Measurements from ENCODE around the gene AP1G1. TPM values are rescaled to one million over a fixed set of nuclear protein-coding genes. Genes with fewer than 3 reads are reported as not detected.

AP1G1 gene
- total RNA-seq, 1 experiment from 2014 or later: 95.6 TPM

DNA sequence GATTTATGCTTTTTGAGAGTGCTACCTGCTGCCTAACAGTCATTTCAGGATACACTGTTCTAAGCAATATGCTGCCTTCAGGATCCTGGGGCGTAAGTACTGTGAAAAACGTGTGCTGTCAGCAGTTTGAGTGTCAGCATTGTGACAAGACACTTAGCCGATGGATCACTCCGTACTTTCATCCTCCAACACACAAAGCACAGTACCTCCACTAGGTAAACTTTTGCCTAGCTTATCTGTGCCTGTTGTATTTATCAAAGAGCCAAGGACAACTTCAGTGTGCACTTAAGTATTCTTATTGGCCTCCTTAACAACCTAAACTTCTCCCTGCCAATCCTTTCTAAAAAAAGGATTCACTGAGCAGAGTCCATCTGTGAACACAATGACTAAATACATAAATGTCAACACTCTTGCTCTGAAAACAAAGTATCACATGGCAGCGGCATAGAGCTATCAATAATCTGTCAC, 50.3 kb downstream of the AP1G1 start:
- Histone ChIP-seq H3K9me3 (ENCODE audit: low read depth, low read length, poor library complexity, severe bottlenecking) (no peaks in the 10 kb centered on the region), H3K27me3 (replicated peaks; ENCODE audit: insufficient read depth, low read depth, low read length, poor library complexity) (no peaks in the 10 kb centered on the region), H3K4me1 (ENCODE audit: insufficient read depth, low read length, poor library complexity, severe bottlenecking) (peaks cover 35% of the 10 kb centered on the region), H3K27ac (ENCODE audit: low read depth, low read length, poor library complexity, severe bottlenecking) (peak overlapping the region; percentile 26), H3K36me3 (ENCODE audit: insufficient read depth, low read length, poor library complexity, severe bottlenecking) (peaks cover 50% of the 10 kb centered on the region), H3K4me3 (ENCODE audit: low read depth, low read length, poor library complexity, severe bottlenecking) (no peak overlapping the region)
- BruUV-seq (replicated peaks): no TSS peak
- intact Hi-C loops (cut with micrococcal nuclease; ENCODE audit: unreplicated experiment): no loop called here
- CTCF ChIA-PET: no interaction called here
- no peak for TF ChIP-seq EZH2 (IDR thresholded peaks at IDR 0.05; ENCODE audit: borderline replicate concordance, low read depth, low read length, poor library complexity, severe bottlenecking)
- TF ChIP-seq, protein P1, sequence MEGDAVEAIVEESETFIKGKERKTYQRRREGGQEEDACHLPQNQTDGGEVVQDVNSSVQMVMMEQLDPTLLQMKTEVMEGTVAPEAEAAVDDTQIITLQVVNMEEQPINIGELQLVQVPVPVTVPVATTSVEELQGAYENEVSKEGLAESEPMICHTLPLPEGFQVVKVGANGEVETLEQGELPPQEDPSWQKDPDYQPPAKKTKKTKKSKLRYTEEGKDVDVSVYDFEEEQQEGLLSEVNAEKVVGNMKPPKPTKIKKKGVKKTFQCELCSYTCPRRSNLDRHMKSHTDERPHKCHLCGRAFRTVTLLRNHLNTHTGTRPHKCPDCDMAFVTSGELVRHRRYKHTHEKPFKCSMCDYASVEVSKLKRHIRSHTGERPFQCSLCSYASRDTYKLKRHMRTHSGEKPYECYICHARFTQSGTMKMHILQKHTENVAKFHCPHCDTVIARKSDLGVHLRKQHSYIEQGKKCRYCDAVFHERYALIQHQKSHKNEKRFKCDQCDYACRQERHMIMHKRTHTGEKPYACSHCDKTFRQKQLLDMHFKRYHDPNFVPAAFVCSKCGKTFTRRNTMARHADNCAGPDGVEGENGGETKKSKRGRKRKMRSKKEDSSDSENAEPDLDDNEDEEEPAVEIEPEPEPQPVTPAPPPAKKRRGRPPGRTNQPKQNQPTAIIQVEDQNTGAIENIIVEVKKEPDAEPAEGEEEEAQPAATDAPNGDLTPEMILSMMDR (conservative IDR thresholded peaks at IDR 0.05; ENCODE audit: low read depth, low read length): no peak
- DNase-seq (ENCODE audit: low spot score): no peak
- POLR2A ChIA-PET (ENCODE audit: low non-redundant PET): no interaction called here

DNA sequence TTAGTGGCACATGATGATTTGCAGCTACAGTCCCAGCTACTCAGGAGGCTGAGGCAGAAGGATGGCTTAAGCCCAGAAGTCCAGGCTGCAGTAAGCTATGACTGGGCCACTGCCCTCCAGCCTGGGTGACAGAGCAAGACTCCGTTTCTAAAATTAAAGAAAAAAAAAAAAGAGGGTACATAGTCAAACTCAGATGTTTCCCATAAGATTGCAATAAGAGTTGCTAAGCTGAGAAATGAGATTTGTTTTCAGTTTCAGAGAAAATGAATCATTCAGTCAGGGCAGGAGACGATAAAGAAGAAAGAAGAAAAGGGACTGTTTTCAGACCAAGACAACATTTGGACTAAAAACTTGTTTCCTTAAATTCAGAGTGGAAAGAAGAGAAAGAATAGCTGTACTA, 54.0 kb downstream of the AP1G1 start:
- POLR2A ChIA-PET (ENCODE audit: low non-redundant PET): no interaction called here
- no peak for TF ChIP-seq EZH2 (IDR thresholded peaks at IDR 0.05; ENCODE audit: borderline replicate concordance, low read depth, low read length, poor library complexity, severe bottlenecking)
- TF ChIP-seq, protein P1 (conservative IDR thresholded peaks at IDR 0.05; ENCODE audit: low read depth, low read length): no peak

DNA sequence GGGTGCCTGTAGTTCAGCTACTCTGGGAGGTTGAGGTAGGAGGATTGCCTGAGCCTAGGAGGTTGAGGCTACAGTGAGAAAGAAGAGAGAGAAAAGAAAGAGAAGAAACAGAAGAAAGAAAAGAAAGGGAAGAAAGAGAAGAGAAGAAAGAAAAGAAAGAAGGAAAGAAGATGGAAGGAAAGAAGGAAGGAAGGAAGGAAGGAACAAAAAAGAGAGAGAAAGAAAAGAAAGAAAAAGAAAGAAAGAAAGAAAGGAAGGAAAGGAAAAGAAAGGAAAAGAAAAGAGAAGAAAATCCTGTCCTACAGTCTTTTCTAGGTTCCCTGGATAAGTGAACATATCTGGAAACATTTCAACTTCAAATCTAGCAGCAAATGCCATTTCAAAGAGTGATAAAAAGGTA, 54.5 kb downstream of the AP1G1 start:
- ChIA-PET CTCF (no interaction called here), POLR2A (ENCODE audit: low non-redundant PET) (no interaction called here)
- no peak overlapping the region for H3K4me3 ChIP-seq (ENCODE audit: low read depth, low read length, poor library complexity, severe bottlenecking)
- no peak overlapping the region for H3K27ac ChIP-seq (ENCODE audit: low read depth, low read length, poor library complexity, severe bottlenecking)
- peaks cover 49% of the 10 kb centered on the region for H3K36me3 ChIP-seq (ENCODE audit: insufficient read depth, low read length, poor library complexity, severe bottlenecking)
- intact Hi-C loops (cut with micrococcal nuclease; ENCODE audit: unreplicated experiment): no loop called here
- BruUV-seq (replicated peaks): no TSS peak
- no peaks in the 10 kb centered on the region for H3K9me3 ChIP-seq (ENCODE audit: low read depth, low read length, poor library complexity, severe bottlenecking)
- no peak for TF ChIP-seq EZH2 (IDR thresholded peaks at IDR 0.05; ENCODE audit: borderline replicate concordance, low read depth, low read length, poor library complexity, severe bottlenecking)
- TF ChIP-seq, protein P1 (conservative IDR thresholded peaks at IDR 0.05; ENCODE audit: low read depth, low read length): no peak
- H3K4me1 ChIP-seq (ENCODE audit: insufficient read depth, low read length, poor library complexity, severe bottlenecking): peaks cover 22% of the 10 kb centered on the region
- H3K27me3 ChIP-seq (replicated peaks; ENCODE audit: insufficient read depth, low read depth, low read length, poor library complexity): no peaks in the 10 kb centered on the region
- DNase-seq (ENCODE audit: low spot score): no peak

More for the DNA sequence above, 54.0 kb downstream of the AP1G1 start:
- no TSS peak for BruUV-seq (replicated peaks)
- H3K36me3 ChIP-seq (ENCODE audit: insufficient read depth, low read length, poor library complexity, severe bottlenecking): peaks cover 49% of the 10 kb centered on the region
- peaks cover 22% of the 10 kb centered on the region for H3K4me1 ChIP-seq (ENCODE audit: insufficient read depth, low read length, poor library complexity, severe bottlenecking)
- intact Hi-C loops (cut with micrococcal nuclease; ENCODE audit: unreplicated experiment): no loop called here
- H3K4me3 ChIP-seq (ENCODE audit: low read depth, low read length, poor library complexity, severe bottlenecking): no peak overlapping the region
- CTCF ChIA-PET: no interaction called here
- H3K27me3 ChIP-seq (replicated peaks; ENCODE audit: insufficient read depth, low read depth, low read length, poor library complexity): no peaks in the 10 kb centered on the region
- no peaks in the 10 kb centered on the region for H3K9me3 ChIP-seq (ENCODE audit: low read depth, low read length, poor library complexity, severe bottlenecking)
- H3K27ac ChIP-seq (ENCODE audit: low read depth, low read length, poor library complexity, severe bottlenecking): no peak overlapping the region
- DNase-seq (ENCODE audit: low spot score): no peak

Measured in A673 (cell line).